Ovary (tissue), 9 donors: Measurements from ENCODE around the gene PHLDA2. TPM values are rescaled to one million over a fixed set of nuclear protein-coding genes. Genes with fewer than 3 reads are reported as not detected.

ENCODE experiments used
- DNase-seq, 5 donors: peaks; one replicate each; pipeline ENCODE4 v3.0.0-alpha.2; 2019 to 2020
- H3K27ac ChIP-seq, 2 donors: fragments of 200-600 bp; one replicate each; pipeline versions ENCODE4 v1.5.1 to v1.8.0; 2019 to 2022
- H3K27me3 ChIP-seq: fragments of 200-600 bp; one replicate; pipeline ENCODE4 v1.8.0; 2022
- H3K36me3 ChIP-seq: fragments of 200-600 bp; sonication (generic); one replicate; pipeline ENCODE4 v1.5.1; 2019
- H3K4me1 ChIP-seq: one replicate; pipeline ENCODE4 v1.8.1; 2013; ENCODE audit warnings: mild to moderate bottlenecking, moderate library complexity; ENCODE audit not compliant: insufficient read depth
- H3K4me3 ChIP-seq: fragments of 200-600 bp; sonication (generic); one replicate; pipeline ENCODE4 v1.5.1; 2017
- H3K9me3 ChIP-seq, 2 donors: fragments of 200-600 bp in 1 of 2; sonication (generic) in 1 of 2; one replicate each; pipeline versions ENCODE4 v1.5.1 to v1.8.1; 2013 to 2019; ENCODE audit warnings: mild to moderate bottlenecking in 1 of 2, moderate library complexity in 1 of 2
- EP300 ChIP-seq: sonication (generic); formaldehyde crosslinking; IDR thresholded peaks from one replicate; pipeline ENCODE4 v1.6.1; 2017; ENCODE audit warnings: antibody characterized with exemption
- POLR2A ChIP-seq: fragments of 450-650 bp; IDR thresholded peaks from one replicate; pipeline ENCODE4 v1.6.1; 2017; ENCODE audit warnings: antibody characterized with exemption, mild to moderate bottlenecking, moderate library complexity
- WGBS, 3 donors: extraction: QIAGEN DNeasy Blood & Tissue Kit in 1 of 3; methylation state at CpG; one replicate each; pipeline versions ENCODE4 v1.1.5 to v1.1.7; 2013 to 2017; 5-methylcytosine and 5-hydroxymethylcytosine counted together
- intact Hi-C, 4 donors: fragments of 100-400 bp; cut with DNase I; formaldehyde crosslinking; loops; one replicate each; pipeline versions ENCODE4 v1.11.0 to v1.15.1; 2022 to 2023
- polyA plus RNA-seq, 2 donors: library from polyadenylated mRNA; stranded (reverse); fragments of 200-250 nt in 1 of 2; fragments of 350-450 nt in 1 of 2; fragmentation: Illumina TruSeq in 1 of 2; extraction: RNeasy Lipid Tissue Mini Kit (QIAGEN cat#74804) in 1 of 2; gene quantifications; one replicate each; pipeline ENCODE4 v1.2.3, GENCODE V29; 2013 to 2014
- total RNA-seq, 7 donors: library from RNA; depleted of rRNA in 2 of 7; stranded (reverse); fragments of >200 nt in 2 of 7; fragmentation: NEBNext Ultra II Directional in 3 of 7; extraction: Animal tissue kit (Norgen Biotek cat#: 25700) in 3 of 7; gene quantifications; one replicate each; pipeline versions ENCODE4 v1.1.0 to v1.2.4, GENCODE V29; 2016 to 2023
- TF ChIP-seq, protein P1 (sequence below), 3 donors: fragments of 450-650 bp in 2 of 3; fragments of 200-600 bp in 1 of 3; IDR thresholded peaks; one replicate each; pipeline versions ENCODE4 v1.5.1 to v1.8.0; 2016 to 2022; ENCODE audit warnings: antibody characterized with exemption in 3 of 3, mild to moderate bottlenecking in 1 of 3
- donor health status: DM: no; HTN: no; CAD: no; lungs with moderate emphysema.
- donor health status: DM: no; HTN: no; CAD: no.
- donor health status: Bipolar disorder and iron deficiency.
- donor health status: DM: yes; HTN: yes; CAD: no.
- donor health status: DM: no; HTN: no; CAD: no.
- donor health status: DM: yes; HTN: yes; CAD: no.

PHLDA2 gene
- total and polyA plus RNA-seq, 9 donors, result 0.60 to 11.3 (median 1.7) TPM; not detected in 1

DNA sequence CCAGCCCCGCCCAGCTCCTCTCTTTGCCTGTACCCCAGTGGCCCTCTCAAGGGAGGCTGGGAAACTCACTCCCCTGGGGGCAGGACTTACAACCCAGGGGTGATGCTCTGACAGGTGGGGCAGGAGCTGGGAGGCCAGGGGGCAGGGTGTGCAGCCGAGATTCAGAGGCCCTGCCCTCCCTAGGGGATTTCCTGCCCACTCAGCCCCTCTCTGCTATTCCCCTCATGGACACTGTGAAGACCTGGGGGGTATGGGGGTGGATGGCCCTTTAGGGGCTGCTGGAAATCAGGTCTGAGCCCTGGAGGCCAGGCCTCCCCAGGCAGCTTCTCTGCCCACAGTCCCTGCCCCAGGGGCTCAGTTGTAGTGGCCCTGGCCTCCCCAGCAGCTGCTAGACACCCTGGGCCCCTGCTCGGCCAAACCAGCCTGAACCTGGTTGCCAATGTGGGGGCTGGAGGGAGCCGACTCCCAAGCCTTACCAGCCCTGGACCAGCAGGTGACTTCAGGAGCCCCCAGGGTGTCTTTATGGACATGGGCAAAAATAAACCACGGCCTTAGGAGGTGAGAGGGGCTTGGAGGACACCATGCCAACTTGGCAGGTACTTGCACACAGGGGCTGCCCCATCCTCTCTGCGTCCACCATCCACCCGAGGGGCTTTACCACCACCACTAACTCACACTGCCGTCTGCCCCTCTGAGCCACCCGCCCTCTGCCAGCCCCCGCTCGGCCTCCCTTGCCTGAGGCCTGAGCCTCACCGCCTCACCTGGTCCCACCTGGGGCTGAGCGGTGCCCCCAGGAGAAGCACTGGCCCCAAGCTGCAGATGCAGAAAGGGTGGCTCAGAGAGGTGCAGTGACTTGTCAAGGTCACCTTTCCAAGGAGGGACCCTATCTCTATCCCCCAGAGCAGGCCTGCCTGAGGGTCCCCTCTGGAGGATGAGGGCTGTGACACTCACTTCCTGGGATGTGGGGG lies 2.8 kb upstream of the PHLDA2 start:
- Histone ChIP-seq H3K9me3 (no peaks in the 10 kb centered on the region), H3K27ac (no peak overlapping the region), H3K4me1 (no peaks in the 10 kb centered on the region), H3K27me3 (no peaks in the 10 kb centered on the region), H3K36me3 (no peaks in the 10 kb centered on the region), H3K4me3 (no peak overlapping the region)
- TF ChIP-seq, protein P1, sequence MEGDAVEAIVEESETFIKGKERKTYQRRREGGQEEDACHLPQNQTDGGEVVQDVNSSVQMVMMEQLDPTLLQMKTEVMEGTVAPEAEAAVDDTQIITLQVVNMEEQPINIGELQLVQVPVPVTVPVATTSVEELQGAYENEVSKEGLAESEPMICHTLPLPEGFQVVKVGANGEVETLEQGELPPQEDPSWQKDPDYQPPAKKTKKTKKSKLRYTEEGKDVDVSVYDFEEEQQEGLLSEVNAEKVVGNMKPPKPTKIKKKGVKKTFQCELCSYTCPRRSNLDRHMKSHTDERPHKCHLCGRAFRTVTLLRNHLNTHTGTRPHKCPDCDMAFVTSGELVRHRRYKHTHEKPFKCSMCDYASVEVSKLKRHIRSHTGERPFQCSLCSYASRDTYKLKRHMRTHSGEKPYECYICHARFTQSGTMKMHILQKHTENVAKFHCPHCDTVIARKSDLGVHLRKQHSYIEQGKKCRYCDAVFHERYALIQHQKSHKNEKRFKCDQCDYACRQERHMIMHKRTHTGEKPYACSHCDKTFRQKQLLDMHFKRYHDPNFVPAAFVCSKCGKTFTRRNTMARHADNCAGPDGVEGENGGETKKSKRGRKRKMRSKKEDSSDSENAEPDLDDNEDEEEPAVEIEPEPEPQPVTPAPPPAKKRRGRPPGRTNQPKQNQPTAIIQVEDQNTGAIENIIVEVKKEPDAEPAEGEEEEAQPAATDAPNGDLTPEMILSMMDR (IDR thresholded peaks at IDR 0.05), result no peak
- no peak for TF ChIP-seq POLR2A
- WGBS, 3 donors, result 62 to 82% (median 67%) methylated on average over 13 of the region's 13 CpGs
- intact Hi-C loops, result no loop called here
- peak in 2 of 5 donors; percentile 16 to 25 for DNase-seq

- Histone ChIP-seq H3K27ac (no peak overlapping the region), H3K4me3 (no peak overlapping the region), H3K9me3 (no peaks in the 10 kb centered on the region), H3K36me3 (no peaks in the 10 kb centered on the region), H3K4me1 (no peaks in the 10 kb centered on the region), H3K27me3 (no peaks in the 10 kb centered on the region)
- no peak for TF ChIP-seq EP300
- TF ChIP-seq, protein P1 (IDR thresholded peaks at IDR 0.05), result no peak
- no peak for TF ChIP-seq POLR2A
- WGBS, 3 donors, result 58 to 77% (median 64%) methylated on average over 4 of the region's 4 CpGs
- no peak for DNase-seq
- intact Hi-C loops, result no loop called here
Measured at GRCh38 chr11:2931420-2931746, 2.2 kb upstream of the PHLDA2 start.

- peak in 2 of 5 donors; percentile 55 to 59 for DNase-seq
- Histone ChIP-seq H3K4me1 (no peaks in the 10 kb centered on the region), H3K27me3 (no peaks in the 10 kb centered on the region), H3K9me3 (no peaks in the 10 kb centered on the region), H3K36me3 (no peaks in the 10 kb centered on the region), H3K27ac (no peak overlapping the region), H3K4me3 (peak overlapping the region; percentile 35)
- TF ChIP-seq EP300 (no peak), POLR2A (no peak)
- TF ChIP-seq, protein P1 (IDR thresholded peaks at IDR 0.05), result no peak
- WGBS, 3 donors, result 31 to 41% (median 31%) methylated on average over 18 to 21 of the region's 21 CpGs
- intact Hi-C loops, result no loop called here
Measured at GRCh38 chr11:2930704-2931419, 1.6 kb upstream of the PHLDA2 start.

GRCh38 chr11:2929950-2930703 lies 907 bp upstream of the PHLDA2 start:
- DNase-seq, result peak in 3 of 5 donors; percentile 21 to 54 (median 53)
- H3K4me3 ChIP-seq, result peak overlapping the region; percentile 35
- H3K4me1 ChIP-seq, result no peaks in the 10 kb centered on the region
- no peak overlapping the region for H3K27ac ChIP-seq
- TF ChIP-seq POLR2A, result no peak
- TF ChIP-seq, protein P1 (IDR thresholded peaks at IDR 0.05), result peak in 1 of 3 donors; percentile 26
- H3K36me3 ChIP-seq, result no peaks in the 10 kb centered on the region
- intact Hi-C loops, result no loop called here
- 2 to 6% (median 4%) methylated on average over 47 of the region's 47 CpGs for WGBS, 3 donors
- H3K27me3 ChIP-seq, result no peaks in the 10 kb centered on the region
- H3K9me3 ChIP-seq, result no peaks in the 10 kb centered on the region
